Thyroid gland (tissue), 4 donors: ENCODE data around the gene SUCLA2.

Experiments used
- POLR2A ChIP-seq, 2 donors: fragments of 450-650 bp; IDR thresholded peaks; one replicate each; pipeline ENCODE4 v1.6.1; 2017; ENCODE audit warnings: antibody characterized with exemption in 2 of 2, mild to moderate bottlenecking in 2 of 2, moderate library complexity in 1 of 2
- TF ChIP-seq, protein P1 (sequence below), 6 experiments: fragments of 200-600 bp in 3 of 6; fragments of 450-650 bp in 3 of 6; sonication (generic) in 3 of 6; IDR thresholded peaks; one replicate each; pipeline ENCODE4 v1.5.1; 2016 to 2019; ENCODE audit warnings: antibody characterized with exemption in 6 of 6, mild to moderate bottlenecking in 2 of 6, inconsistent platforms in 1 of 6, moderate library complexity in 1 of 6

DNA sequence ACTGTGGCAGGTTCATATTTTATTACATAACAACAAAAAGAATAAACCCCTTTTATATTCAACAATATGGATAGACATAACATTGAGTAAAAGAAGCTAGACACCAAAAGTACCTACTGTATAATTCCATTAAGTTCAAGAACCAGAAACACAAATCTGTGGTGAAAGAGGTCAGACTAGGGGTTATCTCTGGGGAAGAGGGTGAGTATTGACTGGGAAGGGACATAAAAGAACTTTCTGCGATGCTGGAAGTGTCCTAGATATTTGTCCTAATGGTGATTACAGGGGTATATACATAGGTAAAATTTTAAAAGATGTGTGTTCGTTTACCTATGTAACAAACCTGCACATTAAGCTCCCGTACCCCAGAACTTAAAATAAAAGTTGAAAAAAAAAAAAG, 103.0 kb downstream of the SUCLA2 start:
- TF ChIP-seq, protein P1, sequence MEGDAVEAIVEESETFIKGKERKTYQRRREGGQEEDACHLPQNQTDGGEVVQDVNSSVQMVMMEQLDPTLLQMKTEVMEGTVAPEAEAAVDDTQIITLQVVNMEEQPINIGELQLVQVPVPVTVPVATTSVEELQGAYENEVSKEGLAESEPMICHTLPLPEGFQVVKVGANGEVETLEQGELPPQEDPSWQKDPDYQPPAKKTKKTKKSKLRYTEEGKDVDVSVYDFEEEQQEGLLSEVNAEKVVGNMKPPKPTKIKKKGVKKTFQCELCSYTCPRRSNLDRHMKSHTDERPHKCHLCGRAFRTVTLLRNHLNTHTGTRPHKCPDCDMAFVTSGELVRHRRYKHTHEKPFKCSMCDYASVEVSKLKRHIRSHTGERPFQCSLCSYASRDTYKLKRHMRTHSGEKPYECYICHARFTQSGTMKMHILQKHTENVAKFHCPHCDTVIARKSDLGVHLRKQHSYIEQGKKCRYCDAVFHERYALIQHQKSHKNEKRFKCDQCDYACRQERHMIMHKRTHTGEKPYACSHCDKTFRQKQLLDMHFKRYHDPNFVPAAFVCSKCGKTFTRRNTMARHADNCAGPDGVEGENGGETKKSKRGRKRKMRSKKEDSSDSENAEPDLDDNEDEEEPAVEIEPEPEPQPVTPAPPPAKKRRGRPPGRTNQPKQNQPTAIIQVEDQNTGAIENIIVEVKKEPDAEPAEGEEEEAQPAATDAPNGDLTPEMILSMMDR (IDR thresholded peaks at IDR 0.05) = no peak
- no peak for TF ChIP-seq POLR2A (IDR thresholded peaks at IDR 0.05)
